Neural progenitor cell (in vitro differentiated cells): ENCODE data around the gene NUDT16.

ENCODE experiments used
- EZH2 ChIP-seq: fragments of 200-600 bp; sonication (generic); IDR thresholded peaks from 2 replicates; pipeline ENCODE4 v1.6.1; 2017; ENCODE audit warnings: antibody characterized with exemption, mild to moderate bottlenecking, moderate library complexity
- TF ChIP-seq, protein P1 (sequence below): fragments of 200-600 bp; sonication (generic); IDR thresholded peaks from 2 replicates; pipeline ENCODE4 v1.5.1; 2017; ENCODE audit warnings: antibody characterized with exemption, mild to moderate bottlenecking

DNA sequence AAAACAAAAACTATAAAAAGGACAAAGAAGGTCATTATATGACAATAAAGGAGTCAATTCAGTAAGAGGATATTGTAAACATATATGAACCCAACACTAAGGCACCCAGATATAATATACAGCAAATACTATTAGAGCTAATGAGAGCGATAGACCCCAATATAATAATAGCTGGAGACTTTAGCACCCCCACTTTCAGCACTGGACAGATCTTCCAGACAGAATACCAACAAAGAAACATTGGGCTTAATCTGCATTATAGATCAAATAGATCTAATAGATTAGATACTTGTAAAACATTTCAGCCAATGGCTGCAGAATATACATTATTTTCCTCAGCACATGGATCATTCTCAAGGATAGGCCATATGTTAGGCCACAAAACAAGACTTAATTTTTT, 53.4 kb downstream of the NUDT16 start:
- TF ChIP-seq, protein P1, sequence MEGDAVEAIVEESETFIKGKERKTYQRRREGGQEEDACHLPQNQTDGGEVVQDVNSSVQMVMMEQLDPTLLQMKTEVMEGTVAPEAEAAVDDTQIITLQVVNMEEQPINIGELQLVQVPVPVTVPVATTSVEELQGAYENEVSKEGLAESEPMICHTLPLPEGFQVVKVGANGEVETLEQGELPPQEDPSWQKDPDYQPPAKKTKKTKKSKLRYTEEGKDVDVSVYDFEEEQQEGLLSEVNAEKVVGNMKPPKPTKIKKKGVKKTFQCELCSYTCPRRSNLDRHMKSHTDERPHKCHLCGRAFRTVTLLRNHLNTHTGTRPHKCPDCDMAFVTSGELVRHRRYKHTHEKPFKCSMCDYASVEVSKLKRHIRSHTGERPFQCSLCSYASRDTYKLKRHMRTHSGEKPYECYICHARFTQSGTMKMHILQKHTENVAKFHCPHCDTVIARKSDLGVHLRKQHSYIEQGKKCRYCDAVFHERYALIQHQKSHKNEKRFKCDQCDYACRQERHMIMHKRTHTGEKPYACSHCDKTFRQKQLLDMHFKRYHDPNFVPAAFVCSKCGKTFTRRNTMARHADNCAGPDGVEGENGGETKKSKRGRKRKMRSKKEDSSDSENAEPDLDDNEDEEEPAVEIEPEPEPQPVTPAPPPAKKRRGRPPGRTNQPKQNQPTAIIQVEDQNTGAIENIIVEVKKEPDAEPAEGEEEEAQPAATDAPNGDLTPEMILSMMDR, result no peak
- no peak for TF ChIP-seq EZH2
